HPDE6-E6E7 (cell line): ENCODE data around the gene RBCK1.
"Not testable (repeated sequence)": the region's sequence is repeated elsewhere in the genome, so short reads cannot be mapped to it uniquely, and the experiment has no call there.

Experiments used
- DNase-seq: peaks from one replicate; pipeline ENCODE4 v3.0.0; 2011; ENCODE audit warnings: missing footprints; ENCODE audit errors: extremely low spot score

The RBCK1 gene

DNA sequence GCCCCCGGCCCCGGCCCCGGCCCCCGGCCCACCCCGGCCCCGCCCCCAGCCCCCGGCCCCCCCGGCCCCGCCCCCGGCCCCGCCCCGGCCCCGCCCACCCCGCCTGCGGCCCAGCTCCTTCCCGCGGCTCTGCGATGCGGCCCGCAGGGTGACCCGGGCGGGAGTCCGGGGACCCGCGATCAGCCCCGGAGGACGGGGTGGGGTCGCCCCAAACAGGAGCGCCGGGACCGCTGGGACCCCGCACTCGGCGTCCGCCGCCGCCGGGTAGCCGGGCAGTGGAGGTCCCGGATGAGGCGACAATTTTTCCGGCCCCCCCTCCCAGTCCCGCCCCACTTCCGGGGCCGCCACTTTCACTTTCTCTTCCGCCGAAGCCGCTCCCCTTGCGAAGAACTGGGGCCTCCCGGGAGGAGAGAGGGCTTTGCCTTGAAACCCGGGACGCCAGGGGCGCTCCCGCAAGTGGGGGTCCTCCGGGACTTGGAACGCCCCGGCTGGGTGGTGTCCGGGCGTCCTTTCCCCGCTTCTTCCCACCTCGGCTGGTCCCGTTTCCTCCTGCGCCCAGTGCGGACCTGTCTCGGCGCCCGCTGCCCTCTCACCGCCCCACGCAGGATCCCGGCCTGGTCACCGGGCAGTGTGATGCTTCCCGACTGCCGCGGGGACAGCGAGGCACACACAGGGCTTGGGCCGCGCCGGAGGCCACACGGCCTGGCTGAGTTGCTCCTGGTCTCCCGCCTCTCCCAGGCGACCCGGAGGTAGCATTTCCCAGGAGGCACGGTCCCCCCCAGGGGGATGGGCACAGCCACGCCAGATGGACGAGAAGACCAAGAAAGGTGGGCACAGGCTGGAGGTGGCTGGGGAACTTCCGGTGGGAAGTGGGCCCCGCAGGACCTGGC is at the start of gene RBCK1:
Gene RBCK1 (plus strand): TSS at position 347 of the 890 bp plus-strand sequence. CDS start 459 bp downstream, at position 806.
- DNase-seq, result peak; percentile 99

DNA sequence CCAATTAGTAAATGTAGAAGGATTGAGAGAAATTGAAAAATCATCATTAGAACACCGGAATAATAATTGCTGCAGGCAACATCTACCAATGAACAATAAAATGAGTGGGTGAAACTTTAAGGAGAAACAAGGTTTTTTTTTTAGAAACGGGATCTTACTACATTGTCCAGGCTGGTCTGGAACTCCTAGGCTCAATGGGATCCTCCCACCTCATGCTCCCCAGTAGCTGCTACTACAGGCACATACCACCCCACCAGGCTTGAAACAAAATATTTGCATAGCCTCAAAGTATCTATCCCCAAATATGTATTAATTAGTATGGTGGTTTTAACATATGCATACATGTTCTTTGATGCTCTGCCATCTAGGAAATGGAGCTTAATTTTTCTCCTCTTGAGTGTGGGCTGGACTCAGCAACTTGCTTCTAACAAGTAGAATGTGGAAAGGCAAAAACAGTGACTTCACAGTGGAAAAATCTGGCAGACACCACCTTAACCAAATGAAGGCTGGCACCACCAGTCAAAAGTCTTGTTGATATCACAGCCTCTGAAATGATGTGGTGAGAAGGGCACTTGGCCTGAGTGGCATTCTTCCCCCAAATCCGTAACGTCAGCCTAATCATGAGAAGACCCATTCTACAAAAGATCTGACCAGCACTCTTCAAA is 49.1 kb upstream of the RBCK1 start:
- DNase-seq, result no peak

DNA sequence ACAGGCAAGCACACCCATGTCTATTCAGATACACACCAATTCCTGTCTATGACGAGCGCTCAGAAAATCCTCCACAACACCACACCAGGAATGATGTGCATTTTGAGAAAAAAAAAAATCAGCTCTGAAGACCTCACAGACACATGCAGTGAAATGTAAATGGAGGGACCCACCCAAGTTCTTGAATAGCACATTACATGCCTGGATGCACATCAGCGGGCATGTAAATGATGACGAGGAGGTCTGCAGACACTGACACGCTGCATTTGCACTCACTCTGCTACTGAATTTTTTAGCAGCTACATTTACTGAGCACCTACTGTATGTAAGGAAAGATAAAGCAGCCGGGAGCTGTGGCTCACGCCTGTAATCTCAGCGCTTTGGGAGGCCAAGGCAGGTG is 46.5 kb upstream of the RBCK1 start:
- DNase-seq, result no peak

DNA sequence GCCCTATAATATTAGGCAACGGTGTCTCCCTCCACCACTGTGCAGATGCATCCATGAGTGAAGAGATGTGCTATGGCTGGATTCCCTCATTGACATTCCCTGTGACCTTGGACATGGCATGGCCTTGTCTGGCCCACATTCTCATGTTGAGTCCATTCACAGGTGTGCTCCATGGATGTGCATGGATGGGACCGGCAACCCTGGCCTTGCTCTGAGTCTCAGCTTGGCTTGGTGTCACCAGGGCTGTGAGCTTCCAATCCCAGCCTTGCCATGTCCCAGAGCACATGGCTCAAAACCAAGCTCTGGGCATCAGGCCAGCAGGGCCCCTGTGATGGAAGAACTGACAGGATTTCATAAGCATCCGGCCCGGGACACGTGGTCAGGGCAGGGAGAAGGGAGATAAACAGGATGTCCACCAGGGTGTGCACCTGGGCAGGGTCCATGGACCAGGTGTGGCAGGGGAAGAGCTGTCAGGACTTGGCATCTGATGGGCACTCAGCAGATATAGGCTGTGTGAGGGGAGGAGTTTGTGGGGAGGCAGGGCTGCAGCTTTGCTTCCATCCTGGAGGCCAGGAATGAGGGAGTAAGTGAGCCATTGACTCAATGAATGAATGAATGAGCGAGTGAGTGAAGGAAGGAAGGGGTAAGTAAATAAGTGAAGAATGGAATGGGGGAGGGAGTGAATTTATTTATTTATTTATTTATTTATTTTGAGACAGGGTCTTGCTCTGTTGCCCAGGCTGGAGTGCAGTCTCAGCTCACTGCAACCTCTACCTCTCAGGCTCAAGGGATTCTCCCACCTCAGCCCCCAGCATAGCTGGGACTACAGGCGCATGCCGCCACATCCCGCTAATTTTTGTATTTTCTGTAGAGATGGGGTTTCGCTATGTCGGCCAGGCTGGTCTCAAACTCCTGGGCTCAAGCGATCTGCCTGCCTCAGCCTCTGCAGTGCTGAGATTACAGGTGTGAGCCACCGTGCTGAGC is 45.5 kb upstream of the RBCK1 start:
- peak; percentile 99 for DNase-seq

DNA sequence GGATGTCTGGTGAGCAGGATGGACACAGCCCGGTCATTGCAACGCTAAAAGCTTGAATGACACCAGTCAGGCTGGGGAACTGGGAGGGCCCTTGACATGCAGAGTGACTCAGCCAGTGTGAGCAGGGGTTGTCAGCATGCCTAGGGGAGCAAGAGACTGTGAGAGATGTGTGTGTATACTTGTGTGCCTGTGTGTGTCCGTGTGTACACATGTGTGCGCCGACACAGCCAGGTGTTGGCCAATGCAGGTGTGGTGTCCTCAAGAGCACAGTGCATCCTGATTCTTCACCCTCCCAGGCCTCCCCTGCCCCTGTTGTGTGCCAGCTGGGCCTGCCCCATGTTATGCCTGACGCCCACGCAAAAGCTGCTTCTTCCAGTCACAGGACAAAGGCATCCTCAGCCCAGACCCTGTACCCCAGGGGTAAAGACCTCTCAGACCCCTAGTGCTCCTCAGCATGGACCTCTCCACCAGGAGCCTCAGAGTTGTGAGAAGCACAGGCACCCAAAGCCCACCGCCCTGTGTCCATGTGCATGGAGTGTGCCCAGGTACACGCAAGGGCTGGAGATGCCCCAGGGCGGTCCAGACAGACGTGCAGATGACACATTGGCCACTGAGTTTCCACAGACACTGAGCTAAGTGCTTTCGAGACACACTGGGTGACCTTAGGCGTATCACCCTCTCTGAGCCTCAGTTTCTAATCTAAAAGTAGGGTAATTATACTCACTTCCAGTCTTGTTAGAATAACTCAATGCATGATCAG is 44.6 kb upstream of the RBCK1 start:
- no peak for DNase-seq

DNA sequence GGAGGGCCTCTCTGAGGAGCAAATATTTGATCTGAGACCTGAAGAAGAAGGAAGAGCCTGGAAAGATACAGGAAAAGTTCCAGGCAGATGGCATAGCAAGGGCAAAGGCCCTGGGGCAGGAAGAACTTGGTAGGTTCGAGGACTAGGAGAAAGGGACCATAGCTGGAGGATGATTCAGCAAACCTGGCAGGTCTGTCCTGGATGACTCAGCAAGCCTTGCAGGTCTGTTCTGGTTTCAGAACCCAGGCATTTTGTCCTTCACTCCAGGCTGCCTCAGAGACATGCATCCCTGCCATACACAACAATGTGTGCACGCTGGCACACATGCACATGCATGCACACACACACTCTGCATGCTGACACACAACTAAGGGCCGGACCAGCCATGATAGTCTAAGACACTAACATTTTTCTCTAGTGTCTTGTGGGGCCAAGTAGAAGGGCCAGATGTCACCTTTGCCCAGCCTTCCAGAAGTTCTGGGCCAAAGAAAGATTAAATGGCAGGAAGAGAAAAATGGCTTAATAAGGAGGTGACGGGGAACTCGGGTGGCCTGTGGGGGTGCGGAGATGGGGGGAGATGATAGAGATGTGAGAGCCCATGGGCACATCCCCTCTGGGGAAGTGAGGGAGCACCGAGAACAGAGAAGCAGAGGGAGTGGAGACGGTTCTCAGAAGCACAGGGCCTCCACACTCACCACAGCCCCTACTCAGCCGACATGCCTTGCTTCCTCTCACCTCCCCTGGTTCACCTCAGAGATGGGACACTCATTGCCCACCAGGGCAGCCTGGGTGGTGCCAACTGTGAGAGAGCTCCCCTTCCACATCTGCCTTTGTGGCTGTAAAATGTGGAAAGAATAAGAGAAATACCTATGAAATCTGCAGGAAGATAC is 42.9 kb upstream of the RBCK1 start:
- no peak for DNase-seq

DNA sequence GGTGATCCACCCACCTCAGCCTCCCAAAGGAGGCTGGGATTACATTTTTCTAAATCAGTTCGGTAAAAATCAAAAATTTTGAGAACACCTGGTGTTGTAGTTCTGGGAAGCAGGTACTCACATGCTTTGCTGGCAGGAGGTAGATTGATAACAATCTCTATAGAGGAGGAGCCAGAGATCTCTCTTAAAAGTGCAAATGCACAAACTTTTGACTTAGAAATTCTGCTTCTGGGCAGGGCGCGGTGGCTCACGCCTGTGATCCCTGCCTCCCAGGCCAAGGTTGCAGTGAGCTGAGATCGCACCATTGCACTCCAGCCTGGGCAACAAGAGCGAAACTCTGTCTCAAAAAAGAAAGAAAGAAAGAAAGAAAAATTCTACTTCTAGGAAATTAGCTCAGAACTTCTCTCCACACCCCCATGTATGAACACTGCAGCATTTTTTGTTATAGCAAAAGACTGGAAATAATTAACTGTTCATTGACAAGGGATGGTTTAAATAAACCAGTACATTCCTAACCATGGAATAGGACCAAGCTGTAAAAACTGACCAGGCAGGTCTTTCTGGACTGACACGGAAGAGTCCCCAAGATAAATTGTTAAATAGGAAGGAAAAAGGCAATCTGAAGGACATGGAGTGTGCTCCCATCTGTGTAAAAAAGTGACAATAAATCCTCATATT is 41.9 kb upstream of the RBCK1 start:
- no peak for DNase-seq

DNA sequence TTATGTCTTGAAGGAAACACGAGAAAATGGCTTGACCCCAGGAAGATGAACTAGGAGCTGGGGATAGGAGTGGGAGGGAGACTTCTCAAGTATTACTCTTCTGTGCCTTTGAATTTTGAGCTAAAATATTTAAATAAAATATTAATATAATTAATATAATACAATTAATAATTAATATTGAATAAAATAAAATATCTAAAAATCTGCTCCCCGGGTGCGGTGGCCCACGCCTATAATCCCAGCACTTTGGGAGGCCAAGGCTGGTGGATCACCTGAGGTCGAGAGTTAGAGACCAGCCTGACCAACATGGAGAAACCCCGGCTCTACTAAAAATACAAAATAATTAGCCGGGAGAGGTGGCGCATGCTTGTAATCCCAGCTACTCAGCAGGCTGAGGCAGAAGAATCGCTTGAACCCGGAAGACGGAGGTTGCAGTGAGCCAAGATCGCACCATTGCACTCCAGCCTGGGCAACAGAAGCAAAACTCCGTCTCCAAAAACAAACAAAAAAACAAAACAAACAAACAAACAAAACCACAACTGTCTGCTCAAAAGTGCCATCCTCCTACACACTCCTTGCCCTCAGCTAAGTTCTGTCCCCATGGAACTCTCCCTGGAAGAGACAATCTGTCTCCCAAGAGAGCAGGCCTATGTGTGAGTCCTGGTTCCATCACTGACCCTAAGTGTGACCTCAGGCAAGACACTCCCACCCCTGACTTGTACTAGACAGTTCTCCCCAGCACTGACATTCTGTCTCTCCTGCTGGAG is 41.2 kb upstream of the RBCK1 start:
- no peak for DNase-seq

DNA sequence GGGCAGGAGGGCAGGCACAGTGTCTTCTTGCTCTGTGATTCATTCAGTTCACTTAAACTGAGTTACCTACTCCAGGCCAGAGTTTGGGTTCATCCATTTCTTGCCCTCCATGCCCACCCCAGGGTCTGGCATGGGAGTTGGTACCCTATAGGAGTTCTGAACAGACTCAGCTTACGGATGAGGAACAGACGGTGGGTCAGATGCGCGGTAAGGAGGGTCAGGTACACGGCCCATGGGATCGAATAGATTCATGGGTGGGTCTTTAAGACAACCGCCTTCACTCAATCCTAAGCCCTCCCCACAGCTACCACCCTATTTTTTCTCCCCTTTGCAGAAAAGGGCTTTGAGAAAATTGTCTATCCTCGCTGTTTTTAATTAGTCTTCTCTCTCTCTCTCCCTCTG is 40.6 kb upstream of the RBCK1 start:
- DNase-seq, result no peak

DNA sequence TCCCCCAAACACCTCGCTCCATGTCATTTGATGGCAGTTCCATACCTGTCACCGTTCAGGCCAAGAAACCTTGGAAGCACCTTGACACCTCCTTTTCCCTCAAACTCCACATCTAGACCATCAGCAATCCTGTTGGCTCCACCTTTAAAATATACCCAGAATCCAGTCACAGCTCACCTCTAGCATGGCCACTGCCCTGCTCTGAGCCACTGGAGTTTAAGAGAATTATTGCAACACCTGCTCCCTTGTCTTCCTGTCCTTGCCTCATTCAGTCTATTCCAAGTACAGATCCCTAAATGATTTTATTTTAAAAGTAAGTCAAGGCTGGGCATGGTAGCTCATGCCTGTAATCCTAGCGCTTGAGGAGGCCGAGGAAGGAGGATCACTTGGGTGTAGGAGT is 39.2 kb upstream of the RBCK1 start:
- no peak for DNase-seq

DNA sequence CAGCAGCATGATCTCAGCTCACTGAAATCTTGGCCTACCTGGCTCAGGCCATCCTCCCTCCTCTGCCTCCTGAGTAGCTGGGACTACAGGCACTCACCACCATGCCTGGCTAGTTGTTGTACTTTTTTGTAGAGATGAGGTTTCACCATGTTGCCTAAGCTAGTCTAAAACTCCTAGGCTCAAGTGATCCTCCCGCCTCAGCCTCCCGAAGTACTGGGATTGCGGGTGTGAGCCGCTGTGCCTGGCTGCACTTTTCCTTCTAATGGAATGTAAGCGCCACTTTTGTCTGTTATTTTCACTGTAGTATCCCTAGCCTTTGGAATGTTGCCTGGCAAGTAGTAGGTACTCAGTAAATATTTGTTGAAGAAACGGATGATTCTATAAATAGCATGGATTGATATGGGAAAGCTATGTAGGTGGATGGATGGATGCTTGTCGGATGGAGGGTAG is 37.9 kb upstream of the RBCK1 start:
- no peak for DNase-seq

DNA sequence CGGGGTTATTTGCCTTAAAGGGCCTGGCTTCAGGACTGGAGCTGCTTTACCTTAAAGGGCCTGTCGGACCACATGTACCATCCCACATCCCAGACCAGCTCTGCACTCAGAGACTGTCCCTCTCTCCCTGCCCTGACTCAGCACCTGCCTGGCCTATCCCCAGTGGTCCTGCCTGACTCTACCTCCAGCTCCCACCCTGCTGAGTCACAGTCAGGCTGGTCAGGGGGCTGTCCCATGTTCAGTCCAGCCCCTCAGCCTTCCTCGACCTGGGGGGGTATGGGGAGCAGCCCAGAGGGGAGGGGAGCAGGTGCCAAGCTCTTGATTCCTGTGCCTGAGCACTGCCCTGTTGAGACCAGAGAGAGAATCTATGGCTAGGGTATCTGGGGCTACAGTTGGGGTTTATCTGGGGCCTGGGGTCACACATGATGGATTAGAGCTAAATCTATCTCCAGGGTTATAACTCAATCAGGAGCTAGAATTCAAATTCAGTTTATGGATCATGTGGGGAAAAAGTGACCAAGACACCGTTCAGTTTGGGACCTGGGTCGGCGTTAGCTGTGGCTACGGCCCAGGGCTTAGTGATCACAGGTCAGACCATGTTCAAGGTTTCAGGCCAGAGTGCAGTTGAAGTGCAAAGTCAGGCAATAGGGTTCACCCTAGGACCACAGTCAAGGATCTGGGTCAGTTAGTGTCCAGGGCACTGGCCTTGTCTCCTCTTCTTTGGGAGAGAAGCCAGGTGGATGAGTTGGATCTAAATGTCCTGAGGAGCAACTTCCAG is 36.9 kb upstream of the RBCK1 start:
- DNase-seq, result no peak

DNA sequence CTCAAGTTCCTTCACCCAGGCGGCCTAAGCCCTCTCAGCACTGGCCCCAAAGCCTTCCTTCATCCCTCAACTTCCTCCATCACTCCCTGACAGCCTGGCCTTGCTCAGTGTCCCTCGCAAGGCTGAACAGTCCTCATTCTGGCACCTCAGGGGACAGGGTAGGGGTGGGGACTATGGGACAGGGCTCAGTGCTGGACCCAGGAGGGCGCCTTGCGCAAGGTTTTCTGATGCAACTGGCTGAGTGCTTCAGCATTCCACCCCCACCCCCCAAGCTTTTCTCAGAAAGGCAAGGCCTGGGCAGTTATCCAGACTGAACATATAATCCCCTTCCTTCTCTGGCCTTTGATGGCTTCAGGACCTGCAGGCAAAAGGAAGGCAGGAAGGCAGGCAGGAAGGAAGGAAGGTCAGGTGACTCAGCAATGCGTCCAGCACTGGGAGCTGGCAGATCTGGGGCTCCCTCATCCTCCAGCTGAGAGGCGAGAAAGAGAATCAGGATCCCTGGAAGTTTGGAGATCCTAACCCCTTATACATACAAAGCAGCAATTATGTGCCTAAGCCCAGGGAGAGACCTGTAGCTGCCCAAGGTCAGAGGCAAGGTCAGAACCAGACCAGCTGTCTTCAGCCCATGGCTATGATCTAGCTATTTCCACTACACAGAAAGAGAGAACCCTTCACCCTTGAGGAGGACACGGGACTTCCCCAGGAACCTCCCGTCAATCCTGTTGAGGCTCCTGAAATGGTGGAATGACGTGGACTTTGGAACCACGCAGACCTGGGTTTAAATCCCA is 36.1 kb upstream of the RBCK1 start:
- DNase-seq, result peak; percentile 92

DNA sequence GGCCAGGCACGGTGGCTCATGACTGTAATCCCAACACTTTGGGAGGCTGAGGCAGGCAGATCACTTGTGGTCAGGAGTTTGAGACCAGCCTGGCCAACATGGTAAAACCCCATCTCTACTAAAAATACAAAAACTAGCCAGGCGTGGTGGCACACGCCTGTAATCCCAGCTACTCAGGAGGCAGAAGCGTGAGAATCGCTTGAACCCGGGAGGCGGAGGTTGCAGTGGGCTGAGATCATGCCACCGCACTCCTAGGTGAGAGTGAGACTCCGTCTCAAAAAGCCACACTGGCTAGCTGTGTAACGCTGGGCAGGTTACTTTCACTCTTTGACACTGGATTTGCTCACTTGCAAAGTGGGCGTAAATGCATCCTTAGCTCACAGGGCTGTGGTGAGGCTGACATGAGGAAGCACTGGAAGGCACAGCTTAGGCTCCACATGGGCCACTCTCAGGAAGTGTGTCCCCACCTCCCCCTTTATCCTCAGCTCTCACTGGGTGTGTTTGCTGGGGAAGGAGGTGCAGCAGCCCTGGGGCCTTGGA is 35.5 kb upstream of the RBCK1 start:
- not testable (repeated sequence) for DNase-seq

DNA sequence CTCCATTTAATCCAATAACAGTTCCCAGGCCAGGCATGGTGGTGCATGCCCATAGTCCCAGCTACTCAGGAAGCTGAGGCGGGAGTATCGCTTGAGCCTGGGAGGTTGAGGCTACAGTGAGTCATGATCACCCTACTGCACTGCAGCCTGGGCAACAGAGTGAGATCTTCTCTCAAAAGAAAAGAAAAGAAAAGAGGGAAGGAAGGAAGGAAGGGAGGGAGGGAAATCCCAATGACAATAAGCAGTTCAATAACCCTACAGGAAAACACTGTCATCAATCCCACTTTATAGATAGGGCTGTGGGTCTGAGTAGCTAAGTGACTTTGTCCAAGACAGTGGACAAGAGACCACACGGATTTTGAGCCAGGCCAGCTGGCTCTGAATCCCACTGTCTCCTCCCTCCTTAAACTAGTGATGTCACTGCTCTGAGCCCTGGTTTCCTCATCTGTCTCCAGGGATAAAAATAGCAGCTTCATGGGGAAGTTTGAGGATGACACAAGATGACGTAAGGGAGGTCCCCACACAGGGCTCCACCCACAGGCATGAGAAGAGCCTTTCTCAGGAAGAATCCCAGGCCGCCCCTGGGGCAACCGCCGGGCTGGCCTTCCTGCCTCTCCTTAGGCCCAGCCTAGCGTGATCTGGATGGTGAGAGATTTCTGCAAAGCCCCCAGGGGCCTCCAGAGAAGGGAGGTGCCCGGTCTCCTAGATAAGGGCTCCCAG is 34.8 kb upstream of the RBCK1 start:
- no peak for DNase-seq

DNA sequence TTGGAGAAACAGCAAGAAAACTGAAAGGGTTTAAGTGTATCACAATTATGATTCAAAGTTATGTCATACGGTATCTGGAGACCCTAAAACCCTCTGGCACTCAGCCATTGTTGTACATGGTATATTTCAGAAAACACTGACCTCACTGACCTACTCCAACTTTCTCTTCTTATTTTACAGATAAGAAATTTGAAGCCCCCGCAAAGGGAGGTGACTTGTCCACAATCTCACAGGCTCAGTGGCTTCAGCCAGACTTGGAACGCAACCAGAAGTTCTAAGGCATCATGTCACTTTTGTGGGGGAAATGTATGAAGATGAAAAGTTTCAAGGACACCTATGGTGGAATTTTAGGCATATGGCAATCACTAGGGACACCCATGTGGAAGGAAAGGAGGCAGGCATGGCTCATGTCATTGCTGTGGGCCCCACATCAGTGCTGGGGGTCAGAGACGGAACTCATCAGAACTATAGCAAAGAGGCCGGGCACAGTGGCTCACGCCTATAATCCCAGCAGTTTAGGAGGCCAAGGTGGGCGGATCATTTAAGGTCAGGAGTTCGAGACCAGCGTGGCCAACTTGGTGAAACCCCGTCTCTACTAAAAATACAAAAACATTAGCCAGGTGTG is 32.7 kb upstream of the RBCK1 start:
- no peak for DNase-seq
